ENCODE results near the gene ZMIZ1. TPM values are rescaled to one million over a fixed set of nuclear protein-coding genes. Genes with fewer than 3 reads are reported as not detected.
"Not testable (repeated sequence)": the region's sequence is repeated elsewhere in the genome, so short reads cannot be mapped to it uniquely, and the experiment has no call there.

ZMIZ1 gene
- total RNA-seq, 1 experiment from 2014 or later: 28.4 TPM

DNA sequence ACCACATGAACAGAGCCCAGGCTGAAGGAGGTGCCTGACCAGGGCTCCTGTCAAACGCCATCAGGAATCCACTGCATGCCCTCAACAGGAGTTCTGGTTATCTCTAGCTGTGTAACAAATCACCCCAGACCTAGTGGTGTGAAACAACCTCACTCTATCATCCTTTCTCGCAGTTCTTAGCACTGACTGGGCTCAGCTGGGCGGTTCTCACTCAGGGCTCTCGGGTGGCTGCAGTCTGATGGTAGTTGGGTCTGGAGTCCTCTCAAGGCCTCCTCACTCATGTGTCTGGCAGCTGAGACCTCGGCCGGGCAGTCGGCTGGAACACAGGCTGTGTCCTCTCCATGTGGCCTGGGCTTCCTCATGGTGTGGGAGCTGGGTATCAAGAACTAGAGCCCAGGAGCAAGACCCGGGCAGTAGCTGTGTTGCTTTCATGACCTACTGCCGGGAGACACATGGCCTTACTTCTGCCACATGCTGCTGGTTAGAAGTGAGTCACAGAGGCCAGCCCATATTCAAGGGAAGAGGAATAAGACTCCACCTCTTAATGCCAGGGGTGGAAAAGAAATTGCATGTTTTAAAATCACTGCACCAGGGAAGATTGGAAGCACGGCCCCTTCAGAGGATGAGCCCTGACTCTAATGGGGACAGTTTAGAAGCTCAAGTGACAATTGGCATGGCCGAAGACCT lies 269.2 kb downstream of the ZMIZ1 start:
- POLR2A ChIA-PET: not testable (repeated sequence)
- CTCF ChIA-PET: interaction anchor here (1.5 kb wide), 1 partner anchor 37 kb away, joined by 3 read pairs; no protein-coding TSS in a partner anchor

DNA sequence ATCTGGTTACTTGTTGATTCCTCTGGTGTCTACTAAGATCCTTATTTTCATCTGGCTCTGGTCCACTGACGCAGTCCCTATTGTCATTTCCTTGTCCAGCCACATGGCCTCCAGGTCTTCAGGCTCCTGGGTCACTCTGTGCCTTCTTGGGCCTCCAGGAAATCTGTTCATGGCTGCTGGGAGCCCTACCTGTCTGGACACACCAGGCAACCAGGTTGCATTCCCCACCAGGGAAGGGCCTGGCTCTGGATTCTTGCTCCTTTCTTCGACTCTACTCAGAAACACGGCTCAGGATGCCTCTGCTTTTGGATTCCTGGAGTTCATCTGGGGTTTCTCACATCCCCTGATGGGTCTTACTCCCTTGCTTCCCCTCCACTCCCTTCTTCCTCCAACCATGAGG lies 270.5 kb downstream of the ZMIZ1 start:
- Histone ChIP-seq H3K4me3 (replicated peaks in 1 of 2; ENCODE audit: low read depth in 1 of 2, low read length in 2 of 2) (no peak overlapping the region), H3K27ac (ENCODE audit: low read depth, low read length) (no peak overlapping the region), H3K4me2 (ENCODE audit: low read length) (no peak overlapping the region), H3K4me1 (ENCODE audit: control insufficient read depth in 1 of 2, insufficient read depth in 2 of 2, low read length in 2 of 2) (peaks cover 0 to 12% of the 10 kb centered on the region in 2 experiments; a peak in 1 of 4 replicates), H3K36me3 (ENCODE audit: control insufficient read depth in 1 of 2, insufficient read depth in 2 of 2, low read length in 2 of 2) (no peaks in the 10 kb centered on the region), H3K9ac (ENCODE audit: low read length) (no peak overlapping the region), H3K27me3 (ENCODE audit: insufficient read depth, low read length) (no peaks in the 10 kb centered on the region), H4K20me1 (ENCODE audit: insufficient read depth) (no peaks in the 10 kb centered on the region), H2AFZ (ENCODE audit: low read depth, low read length, poor library complexity, severe bottlenecking) (no peak overlapping the region), H3K79me2 (ENCODE audit: insufficient read depth, low read length) (no peaks in the 10 kb centered on the region), H3K9me3 (ENCODE audit: control insufficient read depth in 1 of 2, insufficient read depth in 1 of 2, low read depth in 1 of 2, low read length in 2 of 2) (no peaks in the 10 kb centered on the region), H3K9me2 (ENCODE audit: insufficient read depth) (no peaks in the 10 kb centered on the region)
- ATAC-seq (no peak), DNase-seq (ENCODE audit: low read depth, low spot score) (no peak)
- ChIA-PET CTCF (no interaction called here), RAD21 (ENCODE audit: low non-redundant PET in 1 of 2, low total read pairs in 2 of 2, uncharacterized antibody in 2 of 2, unreplicated experiment in 2 of 2) (no interaction called here), POLR2A (no interaction called here)
- BruUV-seq (replicated peaks): no TSS peak
- intact Hi-C loops (cut with micrococcal nuclease): no loop called here
- no peak for TF ChIP-seq CEBPB (IDR thresholded peaks at IDR 0.05; ENCODE audit: low read depth)
- no peak for TF ChIP-seq YY1 (IDR thresholded peaks at IDR 0.05; ENCODE audit: extremely low read depth, insufficient replicate concordance, low read depth, low read length)
- no peak for TF ChIP-seq ZFX (IDR thresholded peaks at IDR 0.05)
- no peak for TF ChIP-seq RAD21 (IDR thresholded peaks at IDR 0.05; ENCODE audit: low read depth)
- no peak for TF ChIP-seq SP1 (IDR thresholded peaks at IDR 0.05; ENCODE audit: low read depth)
- no peak for TF ChIP-seq SIN3A (IDR thresholded peaks at IDR 0.05; ENCODE audit: low read depth)
- no peak for TF ChIP-seq POLR2A (IDR thresholded peaks at IDR 0.05; ENCODE audit: borderline replicate concordance, extremely low read depth, insufficient read depth, insufficient read length)
- TF ChIP-seq, protein P1, sequence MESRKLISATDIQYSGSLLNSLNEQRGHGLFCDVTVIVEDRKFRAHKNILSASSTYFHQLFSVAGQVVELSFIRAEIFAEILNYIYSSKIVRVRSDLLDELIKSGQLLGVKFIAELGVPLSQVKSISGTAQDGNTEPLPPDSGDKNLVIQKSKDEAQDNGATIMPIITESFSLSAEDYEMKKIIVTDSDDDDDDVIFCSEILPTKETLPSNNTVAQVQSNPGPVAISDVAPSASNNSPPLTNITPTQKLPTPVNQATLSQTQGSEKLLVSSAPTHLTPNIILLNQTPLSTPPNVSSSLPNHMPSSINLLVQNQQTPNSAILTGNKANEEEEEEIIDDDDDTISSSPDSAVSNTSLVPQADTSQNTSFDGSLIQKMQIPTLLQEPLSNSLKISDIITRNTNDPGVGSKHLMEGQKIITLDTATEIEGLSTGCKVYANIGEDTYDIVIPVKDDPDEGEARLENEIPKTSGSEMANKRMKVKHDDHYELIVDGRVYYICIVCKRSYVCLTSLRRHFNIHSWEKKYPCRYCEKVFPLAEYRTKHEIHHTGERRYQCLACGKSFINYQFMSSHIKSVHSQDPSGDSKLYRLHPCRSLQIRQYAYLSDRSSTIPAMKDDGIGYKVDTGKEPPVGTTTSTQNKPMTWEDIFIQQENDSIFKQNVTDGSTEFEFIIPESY (IDR thresholded peaks at IDR 0.05; ENCODE audit: extremely low read depth, insufficient replicate concordance, low read length): no peak
- TF ChIP-seq, protein P2, sequence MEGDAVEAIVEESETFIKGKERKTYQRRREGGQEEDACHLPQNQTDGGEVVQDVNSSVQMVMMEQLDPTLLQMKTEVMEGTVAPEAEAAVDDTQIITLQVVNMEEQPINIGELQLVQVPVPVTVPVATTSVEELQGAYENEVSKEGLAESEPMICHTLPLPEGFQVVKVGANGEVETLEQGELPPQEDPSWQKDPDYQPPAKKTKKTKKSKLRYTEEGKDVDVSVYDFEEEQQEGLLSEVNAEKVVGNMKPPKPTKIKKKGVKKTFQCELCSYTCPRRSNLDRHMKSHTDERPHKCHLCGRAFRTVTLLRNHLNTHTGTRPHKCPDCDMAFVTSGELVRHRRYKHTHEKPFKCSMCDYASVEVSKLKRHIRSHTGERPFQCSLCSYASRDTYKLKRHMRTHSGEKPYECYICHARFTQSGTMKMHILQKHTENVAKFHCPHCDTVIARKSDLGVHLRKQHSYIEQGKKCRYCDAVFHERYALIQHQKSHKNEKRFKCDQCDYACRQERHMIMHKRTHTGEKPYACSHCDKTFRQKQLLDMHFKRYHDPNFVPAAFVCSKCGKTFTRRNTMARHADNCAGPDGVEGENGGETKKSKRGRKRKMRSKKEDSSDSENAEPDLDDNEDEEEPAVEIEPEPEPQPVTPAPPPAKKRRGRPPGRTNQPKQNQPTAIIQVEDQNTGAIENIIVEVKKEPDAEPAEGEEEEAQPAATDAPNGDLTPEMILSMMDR (IDR thresholded peaks at IDR 0.05 in 2 of 3, conservative IDR thresholded peaks at IDR 0.05 in 1 of 3; ENCODE audit: borderline replicate concordance in 1 of 3, insufficient read depth in 1 of 3, low read depth in 2 of 3, low read length in 2 of 3): no peak
- TF ChIP-seq EZH2phosphoT487 (IDR thresholded peaks at IDR 0.05; ENCODE audit: borderline replicate concordance): no peak
- TF ChIP-seq CBX3 (IDR thresholded peaks at IDR 0.05; ENCODE audit: low read depth): no peak
- no peak for TF ChIP-seq SRF (IDR thresholded peaks at IDR 0.05; ENCODE audit: low read depth)

More for the DNA sequence above, 269.2 kb downstream of the ZMIZ1 start:
- H3K4me1 ChIP-seq (ENCODE audit: control insufficient read depth in 1 of 2, insufficient read depth in 2 of 2, low read length in 2 of 2): peaks cover 0 to 17% of the 10 kb centered on the region in 2 experiments; a peak in 2 of 4 replicates
- H3K4me3 ChIP-seq (replicated peaks in 1 of 2; ENCODE audit: low read depth in 1 of 2, low read length in 2 of 2); H3K4me2 ChIP-seq (ENCODE audit: low read length); RAD21 ChIA-PET (ENCODE audit: low non-redundant PET in 1 of 2, low total read pairs in 2 of 2, uncharacterized antibody in 2 of 2, unreplicated experiment in 2 of 2); DNase-seq (ENCODE audit: low read depth, low spot score); intact Hi-C loops (cut with micrococcal nuclease); H3K27me3 ChIP-seq (ENCODE audit: insufficient read depth, low read length); H3K27ac ChIP-seq (ENCODE audit: low read depth, low read length); H3K9me2 ChIP-seq (ENCODE audit: insufficient read depth); ATAC-seq; H3K79me2 ChIP-seq (ENCODE audit: insufficient read depth, low read length); BruUV-seq (replicated peaks); H3K9ac ChIP-seq (ENCODE audit: low read length); H2AFZ ChIP-seq (ENCODE audit: low read depth, low read length, poor library complexity, severe bottlenecking); H4K20me1 ChIP-seq (ENCODE audit: insufficient read depth); H3K36me3 ChIP-seq (ENCODE audit: control insufficient read depth in 1 of 2, insufficient read depth in 2 of 2, low read length in 2 of 2); H3K9me3 ChIP-seq (ENCODE audit: control insufficient read depth in 1 of 2, insufficient read depth in 1 of 2, low read depth in 1 of 2, low read length in 2 of 2): not testable (repeated sequence)
